ENCODE measurements around the gene MAPKBP1.
"Not testable (repeated sequence)": the region's sequence is repeated elsewhere in the genome, so short reads cannot be mapped to it uniquely, and the experiment has no call there.

MAPKBP1 gene

DNA sequence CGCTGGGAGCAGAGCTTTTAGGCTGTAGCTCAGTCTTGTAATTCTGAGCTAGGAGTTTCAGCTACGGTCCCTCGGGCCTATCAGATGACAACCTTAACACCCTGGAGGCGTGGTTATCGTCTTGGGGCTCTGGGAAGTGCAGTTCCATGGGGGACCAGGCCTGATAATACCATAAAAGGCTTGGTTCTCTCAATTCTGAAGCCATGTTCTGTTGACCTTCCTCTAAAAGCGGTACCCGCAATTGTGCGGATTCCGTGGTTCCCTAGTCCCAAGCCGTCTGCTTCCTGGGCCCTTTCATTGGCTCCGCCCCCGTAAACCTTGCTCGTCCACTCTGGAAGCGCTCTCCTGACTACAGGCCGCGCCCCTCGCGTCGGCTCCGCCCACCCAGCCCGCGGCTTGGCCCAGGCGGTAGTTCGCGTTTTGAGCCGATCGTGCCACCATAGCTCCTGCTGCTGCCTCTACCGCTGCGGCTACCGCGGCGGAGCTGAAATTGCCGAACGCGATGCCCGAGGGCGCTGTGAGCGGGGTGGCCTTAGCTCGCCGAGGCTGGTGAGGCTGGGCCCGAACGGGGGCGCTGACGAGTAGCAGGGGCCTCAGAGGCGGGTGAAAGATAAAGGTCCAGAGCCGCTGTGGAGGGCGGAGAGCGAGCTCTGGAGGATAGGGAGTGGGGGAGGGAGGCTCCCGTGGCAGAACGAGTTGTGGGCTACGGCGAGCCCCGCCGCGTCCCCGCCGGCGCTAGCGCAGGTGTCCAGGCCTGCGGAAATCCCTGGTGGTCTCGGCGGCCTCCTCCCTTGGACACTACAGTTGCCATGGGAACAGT is at the start of gene MAPKBP1:
MAPKBP1 (plus strand) TSS at position 423 of the 820 bp plus-strand sequence. CDS start 792 bp downstream, outside the sequence.
- peak within 1 kb of the TSS; percentile 76 for H3K27ac Mint-ChIP-seq
- no peaks in the 10 kb centered on the region for H3K27me3 Mint-ChIP-seq
- H3K36me3 Mint-ChIP-seq (ENCODE audit: low read depth), result no peaks in the 10 kb centered on the region
- H3K4me3 Mint-ChIP-seq, result peak within 1 kb of the TSS; percentile 86
- H3K4me1 Mint-ChIP-seq, result peaks cover 54% of the 10 kb centered on the region
- no peaks in the 10 kb centered on the region for H3K9me3 Mint-ChIP-seq
- peak; percentile 97 for DNase-seq
- ATAC-seq, result peak; percentile 93

GRCh38 chr15:41727143-41727542 is 47.1 kb upstream of the MAPKBP1 start:
- Mint-ChIP-seq H3K9me3 (no peaks in the 10 kb centered on the region), H3K27ac (no peak overlapping the region), H3K36me3 (ENCODE audit: low read depth) (peaks cover 7% of the 10 kb centered on the region), H3K4me3 (no peak overlapping the region), H3K27me3 (no peaks in the 10 kb centered on the region), H3K4me1 (peaks cover 2% of the 10 kb centered on the region)
- no peak for ATAC-seq
- DNase-seq, result no peak

DNA sequence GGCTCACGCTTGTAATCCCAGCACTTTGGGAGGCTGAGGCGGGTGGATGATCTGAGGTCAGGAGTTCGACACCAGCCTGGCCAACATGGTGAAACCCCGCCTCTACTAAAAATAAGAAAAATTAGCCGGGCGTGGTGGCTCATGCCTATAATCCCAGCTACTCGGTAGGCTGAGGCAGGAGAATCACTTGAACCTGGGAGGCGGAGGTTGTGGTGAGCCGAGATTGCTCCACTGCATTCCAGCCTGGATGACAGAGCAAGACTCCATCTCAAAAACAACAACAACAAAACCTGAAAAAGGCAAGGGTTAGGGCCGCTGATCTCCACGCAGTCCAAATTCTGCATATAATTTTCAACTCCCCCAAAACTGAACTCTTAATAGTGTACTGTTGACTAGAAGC is 46.2 kb upstream of the MAPKBP1 start:
- not testable (repeated sequence) for H3K4me3 Mint-ChIP-seq, H3K4me1 Mint-ChIP-seq

GRCh38 chr15:41730543-41730942 is 43.7 kb upstream of the MAPKBP1 start:
- ATAC-seq (no peak), DNase-seq (no peak)
- H3K9me3 Mint-ChIP-seq, result no peaks in the 10 kb centered on the region
- no peak overlapping the region for H3K27ac Mint-ChIP-seq
- peaks cover 24% of the 10 kb centered on the region for H3K36me3 Mint-ChIP-seq (ENCODE audit: low read depth)
- no peak overlapping the region for H3K4me3 Mint-ChIP-seq
- H3K27me3 Mint-ChIP-seq, result no peaks in the 10 kb centered on the region
- H3K4me1 Mint-ChIP-seq, result no peaks in the 10 kb centered on the region

More for the DNA sequence above, 46.2 kb upstream of the MAPKBP1 start:
- not testable (repeated sequence) for ATAC-seq, H3K27ac Mint-ChIP-seq, H3K27me3 Mint-ChIP-seq, DNase-seq, H3K9me3 Mint-ChIP-seq
- peaks cover 10% of the 10 kb centered on the region for H3K36me3 Mint-ChIP-seq (ENCODE audit: low read depth)

- Mint-ChIP-seq H3K4me3 (no peak overlapping the region), H3K4me1 (no peaks in the 10 kb centered on the region), H3K27ac (no peak overlapping the region), H3K27me3 (no peaks in the 10 kb centered on the region), H3K9me3 (no peaks in the 10 kb centered on the region), H3K36me3 (ENCODE audit: low read depth) (peaks cover 34% of the 10 kb centered on the region)
- DNase-seq (no peak), ATAC-seq (no peak)
These were observed 41.8 kb upstream of the MAPKBP1 start for GRCh38 chr15:41732483-41732882.

DNA sequence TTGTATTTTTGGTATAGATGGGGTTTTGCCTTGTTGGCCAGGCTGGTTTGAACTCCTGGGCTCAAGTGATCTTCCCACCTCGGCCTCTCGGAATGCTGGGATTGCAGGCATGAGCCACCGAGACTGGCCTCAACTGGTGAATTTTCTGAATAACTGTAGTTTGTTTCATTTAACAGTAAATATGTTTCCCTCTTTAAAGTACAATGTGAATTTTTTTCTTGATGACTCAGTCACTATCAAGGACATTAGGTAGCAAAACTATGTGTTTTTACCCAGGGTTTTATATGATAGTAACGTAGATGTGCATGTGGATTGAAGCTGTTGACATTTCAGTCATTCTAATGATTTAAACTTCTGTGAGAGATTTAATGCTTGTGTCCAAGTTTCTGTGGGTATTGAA is 40.2 kb upstream of the MAPKBP1 start:
- Mint-ChIP-seq H3K4me1 (no peaks in the 10 kb centered on the region), H3K27ac (no peak overlapping the region), H3K9me3 (no peaks in the 10 kb centered on the region), H3K36me3 (ENCODE audit: low read depth) (peaks cover 38% of the 10 kb centered on the region), H3K27me3 (no peaks in the 10 kb centered on the region), H3K4me3 (no peak overlapping the region)
- ATAC-seq (no peak), DNase-seq (no peak)

- DNase-seq, result no peak
- Mint-ChIP-seq H3K27me3 (no peaks in the 10 kb centered on the region), H3K27ac (no peak overlapping the region), H3K4me1 (no peaks in the 10 kb centered on the region), H3K36me3 (ENCODE audit: low read depth) (peaks cover 40% of the 10 kb centered on the region), H3K4me3 (no peak overlapping the region), H3K9me3 (no peaks in the 10 kb centered on the region)
- no peak for ATAC-seq
These were observed 39.2 kb upstream of the MAPKBP1 start for GRCh38 chr15:41735046-41735445.

GRCh38 chr15:41735492-41735891 is 38.8 kb upstream of the MAPKBP1 start:
- not testable (repeated sequence) for DNase-seq, ATAC-seq, H3K27me3 Mint-ChIP-seq, H3K4me1 Mint-ChIP-seq, H3K27ac Mint-ChIP-seq, H3K4me3 Mint-ChIP-seq, H3K9me3 Mint-ChIP-seq
- peaks cover 38% of the 10 kb centered on the region for H3K36me3 Mint-ChIP-seq (ENCODE audit: low read depth)

DNA sequence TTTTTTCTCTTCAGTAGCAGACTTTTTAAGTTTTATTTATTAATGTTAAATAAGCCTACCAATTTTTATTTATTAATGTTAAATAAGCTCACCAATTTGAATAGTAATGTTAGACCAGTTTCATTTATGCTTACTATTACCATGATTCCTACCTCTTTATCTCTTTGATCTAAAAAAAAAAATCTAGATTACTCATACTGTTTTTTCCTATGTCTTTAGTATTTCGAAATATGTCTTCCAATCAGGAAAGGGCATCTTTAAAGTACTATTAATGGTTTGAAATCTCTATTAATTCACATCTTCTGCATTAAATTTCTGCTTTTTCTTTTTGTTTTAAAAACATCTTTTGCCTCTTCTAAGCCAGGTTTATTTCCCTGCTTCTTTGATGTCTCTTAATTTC is 27.5 kb upstream of the MAPKBP1 start:
- DNase-seq, result no peak
- H3K36me3 Mint-ChIP-seq (ENCODE audit: low read depth), result peaks cover 17% of the 10 kb centered on the region
- no peaks in the 10 kb centered on the region for H3K27me3 Mint-ChIP-seq
- peaks cover 3% of the 10 kb centered on the region for H3K4me1 Mint-ChIP-seq
- H3K9me3 Mint-ChIP-seq, result no peaks in the 10 kb centered on the region
- no peak overlapping the region for H3K4me3 Mint-ChIP-seq
- ATAC-seq, result no peak
- H3K27ac Mint-ChIP-seq, result peak overlapping the region; percentile 55

- no peak for ATAC-seq
- H3K27ac Mint-ChIP-seq, result no peak overlapping the region
- no peaks in the 10 kb centered on the region for H3K27me3 Mint-ChIP-seq
- H3K4me1 Mint-ChIP-seq, result no peaks in the 10 kb centered on the region
- no peak overlapping the region for H3K4me3 Mint-ChIP-seq
- no peak for DNase-seq
- H3K36me3 Mint-ChIP-seq (ENCODE audit: low read depth), result peaks cover 25% of the 10 kb centered on the region
- no peaks in the 10 kb centered on the region for H3K9me3 Mint-ChIP-seq
These were observed 18.1 kb upstream of the MAPKBP1 start for GRCh38 chr15:41756198-41756597.

- peak; percentile 25 for ATAC-seq
These were observed 1.5 kb upstream of the MAPKBP1 start for GRCh38 chr15:41772720-41773331.

DNA sequence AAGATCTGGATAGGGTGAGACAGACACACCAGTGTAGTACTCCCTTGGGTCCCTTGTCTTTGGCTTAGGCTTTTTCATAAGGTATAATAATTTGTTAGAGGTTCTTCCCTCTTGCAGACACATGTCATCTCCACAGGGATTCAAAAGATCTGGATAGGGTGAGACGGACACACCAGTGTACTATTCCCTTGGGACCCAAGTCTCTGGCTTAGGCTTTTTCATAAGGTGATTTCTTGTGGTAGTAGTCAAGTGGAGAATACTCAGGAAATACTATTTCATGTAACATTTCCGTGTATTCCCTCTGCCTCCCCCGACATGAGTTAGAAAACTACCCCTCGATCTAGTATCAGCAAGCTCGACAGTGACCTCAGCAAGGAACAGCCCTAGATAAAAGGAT is 954 bp upstream of the MAPKBP1 start:
- Mint-ChIP-seq H3K4me1 (peaks cover 50% of the 10 kb centered on the region), H3K4me3 (peak overlapping the region; percentile 86), H3K36me3 (ENCODE audit: low read depth) (no peaks in the 10 kb centered on the region), H3K9me3 (no peaks in the 10 kb centered on the region), H3K27ac (peak overlapping the region; percentile 76), H3K27me3 (no peaks in the 10 kb centered on the region)
- ATAC-seq (no peak), DNase-seq (no peak)

More at GRCh38 chr15:41772720-41773331, 1.5 kb upstream of the MAPKBP1 start:
- H3K4me3 Mint-ChIP-seq, result peak overlapping the region; percentile 86
- H3K36me3 Mint-ChIP-seq (ENCODE audit: low read depth), result no peaks in the 10 kb centered on the region
- DNase-seq, result peak; percentile 44
- no peaks in the 10 kb centered on the region for H3K27me3 Mint-ChIP-seq
- no peaks in the 10 kb centered on the region for H3K9me3 Mint-ChIP-seq
- H3K27ac Mint-ChIP-seq, result peak overlapping the region; percentile 76
- H3K4me1 Mint-ChIP-seq, result peaks cover 45% of the 10 kb centered on the region

- DNase-seq (no peak), ATAC-seq (no peak)
- Mint-ChIP-seq H3K27me3 (no peaks in the 10 kb centered on the region), H3K27ac (peak overlapping the region; percentile 76), H3K9me3 (no peaks in the 10 kb centered on the region), H3K4me1 (peaks cover 51% of the 10 kb centered on the region), H3K4me3 (peak overlapping the region; percentile 86), H3K36me3 (ENCODE audit: low read depth) (no peaks in the 10 kb centered on the region)
These were observed 589 bp upstream of the MAPKBP1 start for GRCh38 chr15:41773729-41774061.

DNA sequence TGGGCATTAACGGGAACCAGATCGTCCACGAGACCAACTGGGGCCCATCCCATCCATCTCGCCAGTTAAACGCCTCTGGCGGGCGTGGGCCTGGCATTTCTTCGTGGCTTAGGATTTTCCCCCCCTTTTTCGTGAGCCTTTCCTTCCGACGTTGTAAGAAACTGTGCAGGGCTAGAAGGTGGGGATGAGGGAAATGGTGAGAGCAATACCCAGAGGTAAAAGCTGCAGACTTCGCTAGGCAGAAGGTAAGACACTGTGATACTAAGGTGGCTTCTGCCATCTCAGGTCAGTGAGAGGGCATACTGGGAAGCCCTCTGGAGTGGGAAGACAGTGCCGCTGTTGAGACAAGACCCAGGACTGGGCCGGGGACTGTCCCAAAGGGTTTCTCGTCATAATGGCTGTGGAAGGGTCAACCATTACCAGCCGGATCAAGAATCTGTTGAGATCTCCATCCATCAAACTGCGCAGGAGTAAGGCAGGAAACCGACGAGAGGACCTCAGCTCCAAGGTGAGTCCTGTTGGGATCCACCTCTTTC is 666 bp downstream of the MAPKBP1 start:
- H3K4me1 Mint-ChIP-seq, result peaks cover 60% of the 10 kb centered on the region
- H3K27ac Mint-ChIP-seq, result peak overlapping the region; percentile 76
- ATAC-seq (no peak), DNase-seq (no peak)
- peak overlapping the region; percentile 86 for H3K4me3 Mint-ChIP-seq
- H3K36me3 Mint-ChIP-seq (ENCODE audit: low read depth), result no peaks in the 10 kb centered on the region
- H3K27me3 Mint-ChIP-seq, result no peaks in the 10 kb centered on the region
- no peaks in the 10 kb centered on the region for H3K9me3 Mint-ChIP-seq

- ATAC-seq (no peak), DNase-seq (no peak)
- peak overlapping the region; percentile 76 for H3K27ac Mint-ChIP-seq
- H3K36me3 Mint-ChIP-seq (ENCODE audit: low read depth), result no peaks in the 10 kb centered on the region
- H3K4me3 Mint-ChIP-seq, result peak overlapping the region; percentile 86
- peaks cover 64% of the 10 kb centered on the region for H3K4me1 Mint-ChIP-seq
- no peaks in the 10 kb centered on the region for H3K9me3 Mint-ChIP-seq
- no peaks in the 10 kb centered on the region for H3K27me3 Mint-ChIP-seq
These were observed 1.4 kb downstream of the MAPKBP1 start for GRCh38 chr15:41775651-41776050.

Measured in activated naive CD8-positive, alpha-beta T cell treated with anti-CD3 and anti-CD28 coated beads, Interleukin-2, amount 50 U/mL, for 24 hours (primary cell).